ENCODE results near the gene RICTOR. TPM values are rescaled to one million over a fixed set of nuclear protein-coding genes. Genes with fewer than 3 reads are reported as not detected.

The RICTOR gene
- polyA plus RNA-seq, 1 donor from 2014 or later: 12.9 TPM

DNA sequence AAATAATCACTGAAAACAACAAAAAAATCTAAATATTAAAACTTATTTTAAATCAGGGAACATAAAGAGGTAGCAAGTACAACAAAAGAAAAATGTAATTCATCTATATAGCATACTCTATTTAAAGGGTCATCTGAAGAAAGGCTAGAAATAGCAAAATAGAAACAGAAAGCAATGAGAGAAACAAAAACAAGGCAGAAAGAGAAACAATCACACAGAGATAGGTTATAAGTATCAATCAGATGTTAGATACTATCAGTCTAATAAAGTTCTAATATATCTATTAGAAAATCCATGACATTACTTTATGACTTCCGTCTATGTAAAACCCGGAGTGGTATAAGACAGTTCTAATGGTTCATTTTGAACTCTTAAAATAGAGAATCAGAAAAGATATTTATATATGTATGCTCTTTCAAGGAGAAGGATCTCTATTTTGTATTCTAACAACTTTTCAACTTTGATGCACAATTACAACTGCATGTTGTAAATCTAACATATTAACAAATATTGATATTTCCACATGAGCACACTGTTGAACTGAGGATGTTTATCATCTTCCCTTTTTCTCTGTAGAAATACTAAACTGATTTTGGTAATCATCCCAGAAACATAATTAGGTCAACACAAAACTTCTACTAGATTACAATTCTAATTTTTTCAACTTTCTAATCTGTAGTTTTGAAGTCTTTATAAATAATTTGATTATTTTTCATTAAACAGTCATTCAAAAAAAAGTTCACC lies 15.8 kb downstream of the RICTOR start:
- H3K27me3 ChIP-seq (ENCODE audit: insufficient read depth, low read depth, low read length): no peaks in the 10 kb centered on the region
- no peak overlapping the region for H3K27ac ChIP-seq (ENCODE audit: low read length)
- no peak overlapping the region for H2AFZ ChIP-seq (ENCODE audit: low read depth, low read length)
- H3K9me3 ChIP-seq (ENCODE audit: low read length): no peaks in the 10 kb centered on the region
- no peak overlapping the region for H3K9ac ChIP-seq (ENCODE audit: low read length)
- peaks cover 36% of the 10 kb centered on the region for H3K79me2 ChIP-seq (replicated peaks; ENCODE audit: insufficient read depth, low read length)
- no peaks in the 10 kb centered on the region for H3F3A ChIP-seq (ENCODE audit: insufficient read depth, low read length, poor library complexity, severe bottlenecking)
- TF ChIP-seq POLR2AphosphoS5 (IDR thresholded peaks at IDR 0.05) (no peak), EZH2 (IDR thresholded peaks at IDR 0.05; ENCODE audit: borderline replicate concordance, insufficient read depth, low read length, poor library complexity, severe bottlenecking) (no peak), REST (IDR thresholded peaks at IDR 0.05; ENCODE audit: borderline replicate concordance) (no peak), EP300 (conservative IDR thresholded peaks at IDR 0.05; ENCODE audit: poor library complexity, severe bottlenecking) (no peak), TAF1 (IDR thresholded peaks at IDR 0.05; ENCODE audit: low read depth) (no peak), RAD21 (conservative IDR thresholded peaks at IDR 0.05) (no peak), MXI1 (conservative IDR thresholded peaks at IDR 0.05; ENCODE audit: poor library complexity, severe bottlenecking) (no peak), SMC3 (conservative IDR thresholded peaks at IDR 0.05; ENCODE audit: poor library complexity) (no peak)
- TF ChIP-seq, protein P1, sequence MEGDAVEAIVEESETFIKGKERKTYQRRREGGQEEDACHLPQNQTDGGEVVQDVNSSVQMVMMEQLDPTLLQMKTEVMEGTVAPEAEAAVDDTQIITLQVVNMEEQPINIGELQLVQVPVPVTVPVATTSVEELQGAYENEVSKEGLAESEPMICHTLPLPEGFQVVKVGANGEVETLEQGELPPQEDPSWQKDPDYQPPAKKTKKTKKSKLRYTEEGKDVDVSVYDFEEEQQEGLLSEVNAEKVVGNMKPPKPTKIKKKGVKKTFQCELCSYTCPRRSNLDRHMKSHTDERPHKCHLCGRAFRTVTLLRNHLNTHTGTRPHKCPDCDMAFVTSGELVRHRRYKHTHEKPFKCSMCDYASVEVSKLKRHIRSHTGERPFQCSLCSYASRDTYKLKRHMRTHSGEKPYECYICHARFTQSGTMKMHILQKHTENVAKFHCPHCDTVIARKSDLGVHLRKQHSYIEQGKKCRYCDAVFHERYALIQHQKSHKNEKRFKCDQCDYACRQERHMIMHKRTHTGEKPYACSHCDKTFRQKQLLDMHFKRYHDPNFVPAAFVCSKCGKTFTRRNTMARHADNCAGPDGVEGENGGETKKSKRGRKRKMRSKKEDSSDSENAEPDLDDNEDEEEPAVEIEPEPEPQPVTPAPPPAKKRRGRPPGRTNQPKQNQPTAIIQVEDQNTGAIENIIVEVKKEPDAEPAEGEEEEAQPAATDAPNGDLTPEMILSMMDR (IDR thresholded peaks at IDR 0.05; ENCODE audit: poor library complexity, severe bottlenecking): no peak
- no peaks in the 10 kb centered on the region for H3K36me3 ChIP-seq (ENCODE audit: insufficient read depth, low read length)
- H3K4me2 ChIP-seq (ENCODE audit: low read length): no peak overlapping the region
- no peaks in the 10 kb centered on the region for H4K20me1 ChIP-seq (ENCODE audit: insufficient read depth)
- no peak overlapping the region for H3K4me3 ChIP-seq (ENCODE audit: low read length)
- no peaks in the 10 kb centered on the region for H3K9me2 ChIP-seq (ENCODE audit: insufficient read depth, low read length)

DNA sequence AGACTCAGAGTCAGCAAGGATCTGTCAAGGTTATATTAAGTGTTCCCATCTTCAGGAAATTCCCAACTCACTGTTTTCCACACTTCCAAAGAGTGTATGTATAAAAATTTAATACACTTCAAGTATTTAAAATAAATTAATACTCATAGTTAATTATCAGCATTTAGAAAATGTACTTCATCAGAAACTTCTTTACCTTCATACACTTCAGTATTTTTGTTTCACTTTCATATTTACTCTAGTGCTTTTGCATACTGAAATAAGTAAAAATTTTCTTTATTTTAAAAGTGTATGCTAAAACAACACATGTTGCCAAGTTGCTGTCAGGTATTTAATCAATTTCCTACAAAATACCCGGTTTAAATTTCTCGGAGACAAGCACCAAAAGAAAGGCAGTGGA lies 16.5 kb downstream of the RICTOR start:
- Histone ChIP-seq H3K79me2 (replicated peaks; ENCODE audit: insufficient read depth, low read length) (peaks cover 30% of the 10 kb centered on the region), H3K4me3 (ENCODE audit: low read length) (no peak overlapping the region), H3K9me3 (ENCODE audit: low read length) (no peaks in the 10 kb centered on the region), H3K4me2 (ENCODE audit: low read length) (no peak overlapping the region), H3K27ac (ENCODE audit: low read length) (no peak overlapping the region), H3K36me3 (ENCODE audit: insufficient read depth, low read length) (no peaks in the 10 kb centered on the region), H3K27me3 (ENCODE audit: insufficient read depth, low read depth, low read length) (no peaks in the 10 kb centered on the region), H4K20me1 (ENCODE audit: insufficient read depth) (no peaks in the 10 kb centered on the region), H2AFZ (ENCODE audit: low read depth, low read length) (no peak overlapping the region), H3F3A (ENCODE audit: insufficient read depth, low read length, poor library complexity, severe bottlenecking) (no peaks in the 10 kb centered on the region), H3K9me2 (ENCODE audit: insufficient read depth, low read length) (no peaks in the 10 kb centered on the region), H3K9ac (ENCODE audit: low read length) (no peak overlapping the region)
- TF ChIP-seq RAD21 (conservative IDR thresholded peaks at IDR 0.05): no peak
- no peak for TF ChIP-seq TAF1 (IDR thresholded peaks at IDR 0.05; ENCODE audit: low read depth)
- TF ChIP-seq EP300 (conservative IDR thresholded peaks at IDR 0.05; ENCODE audit: poor library complexity, severe bottlenecking): no peak
- no peak for TF ChIP-seq EZH2 (IDR thresholded peaks at IDR 0.05; ENCODE audit: borderline replicate concordance, insufficient read depth, low read length, poor library complexity, severe bottlenecking)
- no peak for TF ChIP-seq POLR2AphosphoS5 (IDR thresholded peaks at IDR 0.05)

Measured in neural cell (in vitro differentiated cells).